HCT116 (cell line): ENCODE data around the gene TMEM94.
"Not testable (repeated sequence)": the region's sequence is repeated elsewhere in the genome, so short reads cannot be mapped to it uniquely, and the experiment has no call there.

Experiments used
- CEBPB ChIP-seq: IDR thresholded peaks from 2 replicates; pipeline ENCODE4 v1.6.1; 2012; ENCODE audit warnings: low read depth
- EZH2 ChIP-seq: fragments of 200-600 bp; sonication (generic); IDR thresholded peaks from 2 replicates; pipeline ENCODE4 v1.6.1; 2017; ENCODE audit warnings: antibody characterized with exemption, mixed run types
- EZH2phosphoT487 ChIP-seq: fragments of 200-600 bp; IDR thresholded peaks from 2 replicates; pipeline ENCODE4 v1.6.1; 2018; ENCODE audit warnings: antibody characterized with exemption, borderline replicate concordance
- FOSL1 ChIP-seq: IDR thresholded peaks from 2 replicates; pipeline ENCODE4 v1.6.1; 2012; ENCODE audit warnings: low read depth
- JUND ChIP-seq: IDR thresholded peaks from 2 replicates; pipeline ENCODE4 v1.6.1; 2012
- MAX ChIP-seq: IDR thresholded peaks from 2 replicates; pipeline ENCODE4 v1.6.1; 2012
- POLR2A ChIP-seq: IDR thresholded peaks from 2 replicates; pipeline ENCODE4 v1.7.0; 2011; ENCODE audit warnings: borderline replicate concordance; ENCODE audit not compliant: insufficient read depth, insufficient read length; ENCODE audit errors: extremely low read depth
- POLR2AphosphoS5 ChIP-seq: IDR thresholded peaks from 2 replicates; pipeline ENCODE4 v1.6.1; 2011; ENCODE audit warnings: mild to moderate bottlenecking, low read depth, low read length, moderate library complexity
- RAD21 ChIP-seq: IDR thresholded peaks from 2 replicates; pipeline ENCODE4 v1.6.1; 2012; ENCODE audit warnings: low read depth, mild to moderate bottlenecking
- REST ChIP-seq: IDR thresholded peaks from 2 replicates; pipeline ENCODE4 v1.6.1; 2012; ENCODE audit warnings: low read depth
- SP1 ChIP-seq: IDR thresholded peaks from 2 replicates; pipeline ENCODE4 v1.6.1; 2012; ENCODE audit warnings: low read depth
- YY1 ChIP-seq: IDR thresholded peaks from 2 replicates; pipeline ENCODE4 v1.6.1; 2011; ENCODE audit warnings: low read length, low read depth, moderate library complexity, mild to moderate bottlenecking; ENCODE audit not compliant: insufficient replicate concordance; ENCODE audit errors: extremely low read depth
- ZNF274 ChIP-seq: fragments of 200-500 bp; sonication (Bioruptor generic); IDR thresholded peaks from 2 replicates; pipeline ENCODE4 v1.6.1; 2014; ENCODE audit warnings: mild to moderate bottlenecking, low read depth, low read length, inconsistent platforms
- TF ChIP-seq, protein P1 (sequence below), 3 experiments: fragments of 200-600 bp in 1 of 3; sonication (generic) in 1 of 3; IDR thresholded peaks in 2 of 3; conservative IDR thresholded peaks in 1 of 3; 2 replicates each; pipeline ENCODE4 v1.5.1; 2012 to 2017; ENCODE audit warnings: low read depth in 2 of 3, low read length in 2 of 3, antibody characterized with exemption in 1 of 3, borderline replicate concordance in 1 of 3, control low read depth in 1 of 3, mild to moderate bottlenecking in 1 of 3, mixed read lengths in 1 of 3, mixed run types in 1 of 3, moderate library complexity in 1 of 3; ENCODE audit not compliant: insufficient read depth in 1 of 3

DNA sequence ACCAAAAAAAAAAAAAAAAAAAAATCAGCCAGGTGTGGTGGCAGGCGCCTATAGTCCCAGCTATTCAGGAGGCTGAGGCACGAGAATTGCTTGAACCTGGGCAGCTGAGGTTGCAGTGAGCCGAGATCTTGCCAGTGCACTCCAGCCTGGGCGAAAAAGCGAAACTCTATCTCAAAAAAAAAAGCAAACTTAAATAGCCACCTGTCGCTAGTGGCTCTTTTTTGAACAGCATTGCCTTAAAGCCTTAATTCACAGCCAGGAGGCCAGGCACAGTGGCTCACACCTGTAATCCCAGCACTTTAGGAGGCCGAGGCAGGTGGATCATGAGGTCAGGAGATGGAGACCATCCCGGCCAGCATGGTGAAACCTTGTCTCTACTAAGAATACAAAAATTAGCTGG is 64.0 kb downstream of the TMEM94 start:
- TF ChIP-seq, protein P1, sequence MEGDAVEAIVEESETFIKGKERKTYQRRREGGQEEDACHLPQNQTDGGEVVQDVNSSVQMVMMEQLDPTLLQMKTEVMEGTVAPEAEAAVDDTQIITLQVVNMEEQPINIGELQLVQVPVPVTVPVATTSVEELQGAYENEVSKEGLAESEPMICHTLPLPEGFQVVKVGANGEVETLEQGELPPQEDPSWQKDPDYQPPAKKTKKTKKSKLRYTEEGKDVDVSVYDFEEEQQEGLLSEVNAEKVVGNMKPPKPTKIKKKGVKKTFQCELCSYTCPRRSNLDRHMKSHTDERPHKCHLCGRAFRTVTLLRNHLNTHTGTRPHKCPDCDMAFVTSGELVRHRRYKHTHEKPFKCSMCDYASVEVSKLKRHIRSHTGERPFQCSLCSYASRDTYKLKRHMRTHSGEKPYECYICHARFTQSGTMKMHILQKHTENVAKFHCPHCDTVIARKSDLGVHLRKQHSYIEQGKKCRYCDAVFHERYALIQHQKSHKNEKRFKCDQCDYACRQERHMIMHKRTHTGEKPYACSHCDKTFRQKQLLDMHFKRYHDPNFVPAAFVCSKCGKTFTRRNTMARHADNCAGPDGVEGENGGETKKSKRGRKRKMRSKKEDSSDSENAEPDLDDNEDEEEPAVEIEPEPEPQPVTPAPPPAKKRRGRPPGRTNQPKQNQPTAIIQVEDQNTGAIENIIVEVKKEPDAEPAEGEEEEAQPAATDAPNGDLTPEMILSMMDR (IDR thresholded peaks at IDR 0.05 in 2 of 3, conservative IDR thresholded peaks at IDR 0.05 in 1 of 3; ENCODE audit: borderline replicate concordance in 1 of 3, insufficient read depth in 1 of 3, low read depth in 2 of 3, low read length in 2 of 3), result not testable (repeated sequence)
- TF ChIP-seq MAX, POLR2AphosphoS5, REST, POLR2A, EZH2phosphoT487, CEBPB, ZNF274, EZH2, RAD21, YY1, FOSL1, JUND, SP1: not testable (repeated sequence)
